COR-L47 (cell line): Measurements from ENCODE around the gene NFIB.

ENCODE experiments used
- DNase-seq: peaks from one replicate; lab custom pipeline; 2025; lab: John Stamatoyannopoulos, UW

Gene NFIB

GRCh38 chr9:14104496-14104895, 209.4 kb downstream of the NFIB start:
- DNase-seq = no peak

DNA sequence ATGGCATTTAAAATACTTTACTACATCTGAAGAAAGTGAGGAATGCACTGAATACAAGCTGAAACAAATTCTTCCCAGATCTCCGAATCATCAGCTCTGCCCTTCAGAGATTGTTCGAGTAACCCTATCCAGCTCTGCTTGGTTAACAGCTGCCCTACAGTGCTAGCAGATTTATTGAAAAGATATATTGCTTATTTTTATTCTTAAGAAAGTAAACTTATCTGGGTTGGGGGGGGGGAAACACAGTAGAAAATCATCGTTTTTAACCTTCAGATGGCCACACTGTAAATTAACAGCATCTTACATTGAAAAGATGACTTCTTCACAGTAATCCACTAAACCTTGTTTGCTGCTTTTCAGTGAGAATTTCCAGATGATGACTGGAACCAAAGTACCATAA, 210.8 kb downstream of the NFIB start:
- no peak for DNase-seq

- no peak for DNase-seq
These were observed 214.2 kb downstream of the NFIB start for GRCh38 chr9:14099737-14100136.

- DNase-seq = no peak
These were observed 215.3 kb downstream of the NFIB start for GRCh38 chr9:14098486-14099180.

GRCh38 chr9:14097666-14098415, 216.1 kb downstream of the NFIB start:
- DNase-seq = no peak

DNA sequence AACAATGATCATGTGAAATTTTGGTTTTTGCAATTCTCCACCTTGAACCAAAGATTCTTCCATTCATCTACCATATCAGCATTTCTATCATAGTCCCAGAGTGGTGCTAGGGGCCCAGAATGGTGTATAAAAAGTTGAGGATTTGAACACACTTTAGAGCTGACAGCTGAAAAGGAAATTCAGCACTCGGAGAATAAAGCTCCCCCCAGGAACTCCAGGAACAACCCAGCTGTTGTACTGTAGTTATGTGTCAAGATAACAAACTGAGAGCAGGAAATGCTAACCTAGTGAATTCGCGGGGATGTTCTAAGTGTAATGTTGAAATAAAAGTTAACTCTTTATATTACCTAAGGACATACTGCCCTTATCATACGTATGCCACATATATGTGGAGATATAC, 216.7 kb downstream of the NFIB start:
- DNase-seq = no peak

- DNase-seq = peak; percentile 79
These were observed 217.6 kb downstream of the NFIB start for GRCh38 chr9:14096258-14096922.

DNA sequence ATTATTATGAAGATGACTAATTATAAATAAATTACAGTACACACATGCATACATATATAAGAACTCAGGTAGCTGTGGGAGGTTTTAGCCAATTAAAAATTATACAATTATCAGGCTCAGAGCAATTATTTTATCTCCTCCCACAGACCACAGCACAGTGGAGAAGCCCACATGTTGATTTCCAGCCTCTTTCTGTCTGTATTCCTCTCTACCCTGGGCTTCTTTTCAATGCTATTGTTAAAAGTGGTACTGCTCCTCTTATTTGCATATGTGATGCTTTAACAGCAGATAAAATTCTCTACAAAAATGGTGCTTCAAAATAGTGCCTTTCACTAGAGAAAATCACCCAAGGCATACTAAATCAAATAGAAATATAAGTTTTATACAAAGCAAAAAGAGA, 218.7 kb downstream of the NFIB start:
- DNase-seq = no peak

DNA sequence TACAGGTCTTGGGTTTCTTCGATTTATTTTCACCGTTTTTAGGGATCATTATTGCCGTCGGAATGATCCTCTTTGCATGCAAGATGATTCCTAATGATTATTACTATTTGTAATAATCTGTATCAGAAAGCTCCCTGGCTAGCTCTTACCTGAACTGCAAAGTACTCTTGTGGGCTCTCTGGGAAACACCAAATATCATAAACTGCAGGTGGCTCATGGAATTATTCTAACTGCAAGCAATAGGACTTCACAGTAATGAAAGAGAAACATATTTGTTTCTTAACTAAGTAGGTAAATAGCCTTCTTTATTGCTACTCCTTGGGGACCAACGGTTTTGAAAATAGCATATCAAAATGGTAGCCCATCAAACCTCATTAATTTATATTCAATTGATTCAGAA, 219.4 kb downstream of the NFIB start:
- DNase-seq = no peak

DNA sequence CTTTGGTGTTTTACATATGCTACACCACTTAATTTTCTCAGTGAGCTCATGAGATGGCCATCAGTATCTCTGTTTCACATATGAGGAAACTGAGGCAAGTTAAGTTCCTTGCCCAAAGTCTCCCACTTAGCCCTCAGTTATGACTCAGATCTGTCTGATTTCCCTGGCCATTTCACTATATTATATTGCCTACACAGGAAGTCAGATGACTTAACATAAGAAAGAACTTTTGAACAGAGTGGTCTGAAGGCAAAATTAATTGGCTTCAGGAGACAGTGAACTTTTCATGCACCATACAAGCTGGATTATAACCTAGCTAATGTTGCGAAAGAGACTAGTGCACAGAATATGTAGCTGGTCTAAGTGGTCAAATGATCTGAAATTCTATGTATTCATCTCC, 221.6 kb downstream of the NFIB start:
- DNase-seq = no peak

- DNase-seq = no peak
These were observed 224.7 kb downstream of the NFIB start for GRCh38 chr9:14089051-14089803.

DNA sequence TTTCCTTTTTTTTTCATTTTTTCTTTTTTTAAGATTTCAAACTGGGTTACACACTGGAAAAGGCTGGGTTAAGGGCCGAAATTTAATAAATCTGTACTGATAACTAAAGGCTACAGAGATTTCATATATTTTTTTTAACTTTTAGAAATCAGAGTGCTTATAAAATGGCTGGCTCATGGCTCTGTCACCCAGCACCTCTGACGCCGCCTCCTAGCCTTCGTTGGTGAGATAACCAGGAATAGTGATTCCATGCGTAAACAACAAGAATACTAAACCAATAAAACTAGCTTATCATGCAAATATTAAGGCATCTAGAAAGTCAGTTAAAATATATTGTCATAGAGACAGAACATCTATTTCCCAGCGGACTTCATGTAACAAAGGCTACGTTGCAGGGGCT, 226.4 kb downstream of the NFIB start:
- DNase-seq = no peak

- DNase-seq = no peak
These were observed 227.4 kb downstream of the NFIB start for GRCh38 chr9:14086495-14086894.

- no peak for DNase-seq
These were observed 228.1 kb downstream of the NFIB start for GRCh38 chr9:14085810-14086209.

DNA sequence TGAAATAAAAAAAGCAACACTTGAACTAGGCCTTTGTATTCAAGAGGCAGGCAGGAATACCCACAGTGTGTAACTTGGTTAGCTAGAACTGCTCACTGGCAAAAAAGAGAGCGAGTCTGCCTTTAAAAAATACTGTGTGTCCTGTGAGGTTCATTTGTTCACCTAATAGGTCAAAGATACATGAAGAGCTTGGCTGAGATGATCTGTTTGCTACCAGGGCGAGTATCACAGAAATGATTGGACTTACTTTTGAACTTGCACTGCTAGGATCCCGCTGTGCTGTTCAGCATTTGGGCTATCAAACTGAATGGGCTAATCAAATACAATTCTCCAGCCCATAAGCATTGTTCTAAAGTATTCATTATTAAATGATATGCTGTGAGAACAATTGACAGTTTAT, 229.1 kb downstream of the NFIB start:
- DNase-seq = no peak

- no peak for DNase-seq
These were observed 230.6 kb downstream of the NFIB start for GRCh38 chr9:14083366-14083765.

GRCh38 chr9:14082732-14083131, 231.2 kb downstream of the NFIB start:
- DNase-seq = no peak

GRCh38 chr9:14081745-14082144, 232.2 kb downstream of the NFIB start:
- DNase-seq = no peak

DNA sequence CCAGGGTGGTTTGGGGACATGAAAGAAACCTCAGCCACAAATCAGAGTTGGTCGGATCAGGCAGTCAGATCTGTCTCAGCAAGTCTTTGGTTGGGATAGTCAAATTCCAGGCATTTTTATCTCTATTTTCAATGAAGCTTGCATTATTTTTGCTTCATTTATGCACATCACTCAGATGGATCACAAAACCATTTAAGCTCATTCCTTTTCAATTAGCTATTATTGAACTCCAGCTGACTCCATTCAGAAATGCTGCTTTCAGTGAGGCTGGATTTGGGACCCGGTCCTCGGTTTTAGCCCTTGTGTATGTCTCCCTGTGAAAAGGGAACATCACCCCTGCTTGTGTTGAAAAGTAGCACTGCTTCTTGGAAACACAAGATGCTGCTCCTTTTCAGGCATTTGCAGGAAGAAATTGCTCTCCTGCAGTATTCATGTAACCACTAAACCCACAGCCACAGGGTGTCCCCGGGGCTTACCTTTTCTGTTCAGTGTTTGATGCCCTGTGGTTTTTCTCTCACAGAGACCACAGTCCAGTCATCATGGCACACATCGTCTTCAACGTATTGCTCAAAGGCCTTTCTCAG, 232.9 kb downstream of the NFIB start:
- DNase-seq = no peak

- DNase-seq = no peak
These were observed 234.5 kb downstream of the NFIB start for GRCh38 chr9:14079440-14079839.

- no peak for DNase-seq
These were observed 236.3 kb downstream of the NFIB start for GRCh38 chr9:14077672-14078071.

GRCh38 chr9:14075218-14075617, 238.7 kb downstream of the NFIB start:
- DNase-seq = peak; percentile 67
